Esophagus (tissue), 2 donors: ENCODE results near the gene PPIF. TPM values are rescaled to one million over a fixed set of nuclear protein-coding genes. Genes with fewer than 3 reads are reported as not detected.

ENCODE experiments used
- H3K27ac ChIP-seq, 2 donors: one replicate each; pipeline ENCODE4 v1.5.1; 2013; ENCODE audit warnings: low read depth in 2 of 2, mild to moderate bottlenecking in 2 of 2, inconsistent platforms in 1 of 2, low read length in 1 of 2, moderate library complexity in 1 of 2
- H3K27me3 ChIP-seq, 2 donors: one replicate each; pipeline ENCODE4 v1.6.1; 2013; ENCODE audit warnings: low read length in 2 of 2, control low read depth in 1 of 2, mild to moderate bottlenecking in 1 of 2; ENCODE audit not compliant: insufficient read depth in 2 of 2, control insufficient read depth in 1 of 2
- H3K36me3 ChIP-seq, 2 donors: one replicate each; pipeline ENCODE4 v1.6.1; 2013; ENCODE audit warnings: low read length in 1 of 2; ENCODE audit not compliant: control insufficient read depth in 2 of 2, insufficient read depth in 2 of 2
- H3K4me1 ChIP-seq, 2 donors: one replicate each; pipeline ENCODE4 v1.6.1; 2013; ENCODE audit warnings: low read length in 1 of 2; ENCODE audit not compliant: control insufficient read depth in 2 of 2, insufficient read depth in 2 of 2
- H3K4me3 ChIP-seq, 2 donors: one replicate each; pipeline ENCODE4 v1.5.1; 2013; ENCODE audit warnings: low read length in 2 of 2, mild to moderate bottlenecking in 2 of 2, low read depth in 1 of 2, moderate library complexity in 1 of 2
- H3K9me3 ChIP-seq, 2 donors: one replicate each; pipeline ENCODE4 v1.6.1; 2013; ENCODE audit warnings: mild to moderate bottlenecking in 2 of 2, low read depth in 1 of 2, low read length in 1 of 2, moderate library complexity in 1 of 2; ENCODE audit not compliant: control insufficient read depth in 2 of 2, insufficient read depth in 1 of 2
- WGBS, 2 donors: extraction: QIAGEN DNeasy Blood & Tissue Kit; methylation state at CpG; one replicate each; pipeline ENCODE4 v1.1.7; 2013; 5-methylcytosine and 5-hydroxymethylcytosine counted together
- polyA plus RNA-seq, 2 donors: library from polyadenylated mRNA; stranded (reverse); fragments of 200-250 nt; gene quantifications; one replicate each; pipeline ENCODE4 v1.2.3, GENCODE V29; 2013
- donor health status: healthy with polysubstance abuse.
- donor health status: Bipolar disorder and iron deficiency.

The PPIF gene
- polyA plus RNA-seq, 2 donors = 38.4 to 57.4 TPM

- Histone ChIP-seq H3K4me1 (peaks cover 0 to 10% of the 10 kb centered on the region in 2 donors), H3K36me3 (peaks cover 0 to 6% of the 10 kb centered on the region in 2 donors), H3K4me3 (no peak overlapping the region), H3K9me3 (no peaks in the 10 kb centered on the region), H3K27ac (no peak overlapping the region), H3K27me3 (no peaks in the 10 kb centered on the region)
- 91 to 93% methylated on average over 2 of the region's 2 CpGs for WGBS, 2 donors
Observed at GRCh38 chr10:79390057-79390456, 42.8 kb downstream of the PPIF start.

- no peaks in the 10 kb centered on the region for H3K9me3 ChIP-seq
- no peaks in the 10 kb centered on the region for H3K27me3 ChIP-seq
- peaks cover 0 to 6% of the 10 kb centered on the region in 2 donors for H3K36me3 ChIP-seq
- WGBS, 2 donors = 67% methylated on average over 16 of the region's 16 CpGs
- H3K4me3 ChIP-seq = no peak overlapping the region
- H3K4me1 ChIP-seq = peaks cover 0 to 10% of the 10 kb centered on the region in 2 donors
- H3K27ac ChIP-seq = peak overlapping the region; percentile 0 to 13
Observed at GRCh38 chr10:79390551-79391229, 43.4 kb downstream of the PPIF start.

GRCh38 chr10:79391231-79392019 is 44.2 kb downstream of the PPIF start:
- 79 to 80% methylated on average over 12 of the region's 12 CpGs for WGBS, 2 donors
- peaks cover 0 to 10% of the 10 kb centered on the region in 2 donors for H3K4me1 ChIP-seq
- peak overlapping the region in 1 of 2 donors; percentile 0 for H3K27ac ChIP-seq
- no peaks in the 10 kb centered on the region for H3K27me3 ChIP-seq
- H3K9me3 ChIP-seq = no peaks in the 10 kb centered on the region
- H3K4me3 ChIP-seq = no peak overlapping the region
- H3K36me3 ChIP-seq = peaks cover 0 to 6% of the 10 kb centered on the region in 2 donors

- 88 to 90% methylated on average over 14 of the region's 14 CpGs for WGBS, 2 donors
- Histone ChIP-seq H3K27me3 (no peaks in the 10 kb centered on the region), H3K27ac (no peak overlapping the region), H3K36me3 (peaks cover 0 to 6% of the 10 kb centered on the region in 2 donors), H3K4me3 (no peak overlapping the region), H3K4me1 (peaks cover 0 to 10% of the 10 kb centered on the region in 2 donors), H3K9me3 (no peaks in the 10 kb centered on the region)
Observed at GRCh38 chr10:79392020-79392398, 44.7 kb downstream of the PPIF start.

GRCh38 chr10:79392506-79393176 is 45.4 kb downstream of the PPIF start:
- no peak overlapping the region for H3K27ac ChIP-seq
- WGBS, 2 donors = 82 to 91% methylated on average over 6 of the region's 6 CpGs

DNA sequence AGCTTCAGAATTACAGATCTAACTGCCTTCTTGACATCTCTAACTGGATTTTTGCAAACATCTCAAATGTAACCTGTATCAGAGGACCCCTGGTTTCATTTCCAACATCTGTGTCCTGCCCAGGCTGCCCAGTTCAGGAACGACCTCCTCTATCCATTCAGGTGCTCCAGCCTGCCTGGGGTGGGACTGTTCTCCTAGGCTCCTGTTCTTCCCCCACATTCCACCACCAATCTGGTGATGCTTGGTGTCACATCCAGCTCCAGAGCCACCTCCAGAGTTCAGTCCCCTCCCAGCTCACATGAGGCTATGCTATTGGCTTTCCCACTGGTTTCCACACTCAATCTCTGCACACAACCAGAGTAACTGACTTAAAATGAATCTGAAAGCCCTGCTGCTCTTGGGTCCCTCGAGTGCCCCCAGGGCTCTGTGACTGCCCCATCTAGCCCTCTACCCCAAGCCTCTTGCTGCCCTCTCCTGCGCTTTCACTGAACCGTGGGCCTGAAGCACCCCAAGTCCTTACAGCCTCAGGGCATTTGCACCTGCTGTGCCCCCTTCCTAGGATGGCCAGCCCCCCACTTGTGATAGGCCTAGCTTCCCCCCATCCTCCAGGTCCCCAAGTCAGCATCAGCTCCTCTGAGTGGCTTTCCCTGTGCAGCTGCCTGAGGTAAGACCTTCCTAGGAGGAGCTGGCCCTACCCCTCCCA is 46.1 kb downstream of the PPIF start:
- H3K4me1 ChIP-seq = peaks cover 0 to 10% of the 10 kb centered on the region in 2 donors
- H3K27me3 ChIP-seq = no peaks in the 10 kb centered on the region
- H3K27ac ChIP-seq = no peak overlapping the region
- H3K4me3 ChIP-seq = no peak overlapping the region
- WGBS, 2 donors = 90 to 93% methylated on average over 4 of the region's 4 CpGs
- H3K36me3 ChIP-seq = peaks cover 0 to 4% of the 10 kb centered on the region in 2 donors
- no peaks in the 10 kb centered on the region for H3K9me3 ChIP-seq

More at GRCh38 chr10:79392506-79393176, 45.4 kb downstream of the PPIF start:
- Histone ChIP-seq H3K36me3 (peaks cover 0 to 6% of the 10 kb centered on the region in 2 donors), H3K4me1 (peaks cover 0 to 10% of the 10 kb centered on the region in 2 donors), H3K9me3 (no peaks in the 10 kb centered on the region), H3K27me3 (no peaks in the 10 kb centered on the region), H3K4me3 (no peak overlapping the region)

- peaks cover 0 to 6% of the 10 kb centered on the region in 2 donors for H3K4me1 ChIP-seq
- no peaks in the 10 kb centered on the region for H3K9me3 ChIP-seq
- H3K27ac ChIP-seq = no peak overlapping the region
- H3K27me3 ChIP-seq = no peaks in the 10 kb centered on the region
- peaks cover 0 to 1% of the 10 kb centered on the region in 2 donors for H3K36me3 ChIP-seq
- no peak overlapping the region for H3K4me3 ChIP-seq
- WGBS, 2 donors = 92 to 93% methylated on average over 17 of the region's 17 CpGs
Observed at GRCh38 chr10:79393924-79394610, 46.8 kb downstream of the PPIF start.

DNA sequence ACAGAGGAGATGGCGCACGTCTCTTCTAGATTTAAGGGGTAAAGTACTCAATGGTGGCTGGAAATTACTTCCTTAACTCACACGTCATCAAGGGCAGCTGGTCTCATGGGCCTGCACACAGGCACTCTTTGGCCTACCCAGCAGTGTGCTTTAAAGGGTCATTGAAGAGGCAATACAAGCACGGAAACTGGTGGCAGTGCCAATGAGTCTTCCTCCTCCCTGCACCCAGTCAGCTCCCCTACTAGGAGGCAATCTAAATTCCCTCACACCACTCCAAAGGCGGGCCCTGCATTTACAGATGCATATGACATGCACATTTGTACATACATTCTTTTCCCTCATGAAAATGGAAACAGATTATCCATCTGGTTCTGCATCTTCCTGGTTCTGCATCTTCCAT is 47.4 kb downstream of the PPIF start:
- H3K27me3 ChIP-seq = no peaks in the 10 kb centered on the region
- no peaks in the 10 kb centered on the region for H3K9me3 ChIP-seq
- no peaks in the 10 kb centered on the region for H3K36me3 ChIP-seq
- WGBS, 2 donors = 94 to 95% methylated on average over 5 of the region's 5 CpGs
- H3K27ac ChIP-seq = no peak overlapping the region
- H3K4me1 ChIP-seq = peaks cover 3 to 5% of the 10 kb centered on the region in 2 donors
- no peak overlapping the region for H3K4me3 ChIP-seq
